Measurements from ENCODE around the gene DRC7.
"Not testable (repeated sequence)": the region's sequence is repeated elsewhere in the genome, so short reads cannot be mapped to it uniquely, and the experiment has no call there.

Gene DRC7

DNA sequence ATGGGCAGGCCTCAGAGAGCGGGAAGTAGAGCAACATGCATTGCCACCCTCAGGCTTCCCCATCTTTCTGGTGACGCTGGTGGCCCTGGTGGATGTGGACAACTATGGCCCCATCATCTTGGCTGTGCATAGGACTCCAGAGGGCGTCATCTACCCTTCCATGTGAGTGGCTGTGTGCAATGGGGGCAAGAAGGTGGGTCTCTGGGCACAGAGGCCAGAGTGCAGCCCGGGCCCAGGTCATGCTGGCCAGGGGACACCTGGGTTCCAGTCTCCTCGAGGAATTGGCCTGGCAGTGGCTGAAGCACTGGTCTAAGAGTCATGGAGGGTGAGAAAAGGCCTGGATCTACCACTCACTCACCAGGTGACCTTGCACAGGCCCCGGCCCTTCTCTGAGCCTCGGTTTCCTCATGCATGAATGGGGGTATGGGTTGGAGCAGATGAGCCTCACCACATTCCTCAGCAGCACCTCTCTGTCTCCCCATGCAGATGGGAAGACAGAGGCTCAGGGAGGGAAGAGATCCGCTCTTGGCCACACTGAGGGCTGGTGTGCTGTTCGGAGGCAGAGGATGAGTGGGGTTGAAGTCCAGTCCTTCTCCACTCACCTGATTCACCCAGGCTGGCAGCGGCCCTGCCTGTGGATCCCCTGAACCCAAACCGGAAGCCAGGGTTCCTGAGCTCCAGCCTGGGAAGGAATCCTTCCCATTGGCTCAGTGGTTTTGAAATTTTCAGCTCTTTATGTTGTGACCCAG, 33.7 kb upstream of the DRC7 start:
- DNase-seq (ENCODE audit: low read depth in 2 of 2): no peak

GRCh38 chr16:57661510-57661909, 33.1 kb upstream of the DRC7 start:
- DNase-seq (ENCODE audit: low read depth in 2 of 2): no peak

DNA sequence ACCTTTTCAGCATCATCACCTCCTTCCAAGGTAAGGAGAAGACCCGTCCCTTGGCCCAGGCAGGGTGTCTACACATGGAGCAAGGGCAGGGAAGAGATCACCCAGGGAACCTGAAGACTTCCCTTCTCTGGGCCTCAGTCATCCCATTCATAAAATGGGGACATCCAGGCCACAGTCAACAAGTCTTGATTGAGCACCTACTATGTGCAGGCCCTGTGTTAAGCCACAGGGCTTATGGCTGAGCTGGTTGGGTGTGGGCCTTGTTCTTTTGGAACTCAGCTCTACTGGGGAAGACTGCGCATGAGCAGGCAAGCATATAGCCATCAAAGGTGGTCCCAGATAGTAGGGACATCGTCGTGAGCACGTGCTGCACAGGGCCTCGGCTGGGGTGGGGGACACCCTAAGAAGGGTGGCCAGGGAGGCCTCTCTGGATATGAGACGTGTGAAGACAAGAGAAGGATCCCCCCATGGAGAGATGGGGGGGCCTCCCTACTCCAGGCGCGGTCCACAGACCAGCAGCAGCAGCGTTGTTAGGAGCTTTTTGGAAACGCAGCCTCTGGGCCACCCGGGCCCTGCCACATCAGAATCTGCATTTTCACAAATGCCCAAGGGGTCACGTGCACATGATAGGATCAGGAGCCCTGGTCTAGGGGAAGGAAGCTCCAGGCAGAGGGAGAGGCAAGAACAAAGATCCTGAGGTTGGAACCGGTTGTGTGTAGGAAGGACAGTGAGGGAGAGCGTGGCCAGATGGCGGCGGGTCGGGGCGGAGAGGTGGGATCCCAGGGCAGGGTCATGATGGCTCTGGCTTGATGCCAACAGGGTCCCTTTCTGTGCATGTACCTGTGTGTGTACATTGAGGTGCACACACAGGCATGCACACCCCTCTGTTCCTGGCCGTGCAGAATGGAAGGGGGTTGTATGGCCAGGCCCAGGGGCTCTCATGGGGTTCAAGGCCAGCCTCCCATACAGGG, 32.4 kb upstream of the DRC7 start:
- DNase-seq (ENCODE audit: low read depth in 2 of 2): no peak

GRCh38 chr16:57663436-57663835, 31.2 kb upstream of the DRC7 start:
- no peak for DNase-seq (ENCODE audit: low read depth in 2 of 2)

DNA sequence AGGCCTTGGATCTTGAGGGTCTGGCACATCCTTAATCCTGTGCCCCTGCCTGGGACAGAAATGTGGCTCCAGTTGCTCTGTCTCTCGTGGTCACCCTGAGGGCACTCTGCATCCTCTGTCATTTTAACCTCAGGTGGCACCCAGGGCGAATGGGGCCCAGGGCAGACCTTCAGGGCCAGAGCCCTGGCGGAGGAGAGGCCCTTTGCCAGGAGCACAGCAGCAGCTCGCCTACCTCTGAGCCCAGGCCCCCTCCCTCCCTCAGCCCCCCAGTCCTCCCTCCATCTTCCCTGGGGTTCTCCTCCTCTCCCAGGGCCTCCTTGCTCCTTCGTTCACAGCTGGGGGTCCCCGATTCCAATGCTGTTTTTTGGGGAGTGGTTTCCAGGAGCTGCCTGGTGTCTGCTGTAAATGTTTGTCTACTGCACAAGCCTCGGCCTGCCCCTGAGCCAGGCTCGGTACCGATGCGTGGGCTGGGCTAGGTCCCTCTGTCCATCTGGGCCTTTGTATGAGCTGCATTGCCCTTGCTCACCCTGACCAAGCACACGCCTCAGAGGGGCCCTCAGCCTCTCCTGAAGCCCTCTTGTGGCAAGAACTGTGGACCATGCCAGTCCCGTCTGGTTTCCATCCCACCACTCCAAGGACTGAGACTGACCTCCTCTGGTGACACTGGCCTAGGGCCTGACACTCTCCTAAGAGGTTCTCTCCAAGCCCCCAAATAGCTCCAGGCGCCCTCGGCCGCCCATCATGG, 30.5 kb upstream of the DRC7 start:
- DNase-seq (ENCODE audit: low read depth in 2 of 2): no peak

DNA sequence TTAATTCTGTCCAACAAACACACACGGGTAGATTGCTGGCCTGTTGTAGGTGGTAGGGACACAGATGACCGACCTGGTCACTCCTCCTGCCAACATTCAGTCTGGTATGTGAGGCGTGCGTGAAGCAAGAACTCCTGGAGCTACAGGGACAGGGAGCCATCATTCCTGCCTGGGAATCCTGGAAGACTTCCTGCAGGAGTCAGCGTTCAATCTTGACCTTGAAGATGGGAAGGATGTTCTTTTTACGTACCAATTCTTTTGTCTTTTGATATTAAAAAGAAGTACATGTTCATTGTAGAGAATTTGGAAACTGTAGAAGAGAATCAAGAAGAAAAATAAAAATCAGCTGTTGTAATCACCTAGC, 30.0 kb upstream of the DRC7 start:
- DNase-seq (ENCODE audit: low read depth in 2 of 2): no peak

GRCh38 chr16:57665541-57665940, 29.1 kb upstream of the DRC7 start:
- DNase-seq (ENCODE audit: low read depth in 2 of 2): no peak

DNA sequence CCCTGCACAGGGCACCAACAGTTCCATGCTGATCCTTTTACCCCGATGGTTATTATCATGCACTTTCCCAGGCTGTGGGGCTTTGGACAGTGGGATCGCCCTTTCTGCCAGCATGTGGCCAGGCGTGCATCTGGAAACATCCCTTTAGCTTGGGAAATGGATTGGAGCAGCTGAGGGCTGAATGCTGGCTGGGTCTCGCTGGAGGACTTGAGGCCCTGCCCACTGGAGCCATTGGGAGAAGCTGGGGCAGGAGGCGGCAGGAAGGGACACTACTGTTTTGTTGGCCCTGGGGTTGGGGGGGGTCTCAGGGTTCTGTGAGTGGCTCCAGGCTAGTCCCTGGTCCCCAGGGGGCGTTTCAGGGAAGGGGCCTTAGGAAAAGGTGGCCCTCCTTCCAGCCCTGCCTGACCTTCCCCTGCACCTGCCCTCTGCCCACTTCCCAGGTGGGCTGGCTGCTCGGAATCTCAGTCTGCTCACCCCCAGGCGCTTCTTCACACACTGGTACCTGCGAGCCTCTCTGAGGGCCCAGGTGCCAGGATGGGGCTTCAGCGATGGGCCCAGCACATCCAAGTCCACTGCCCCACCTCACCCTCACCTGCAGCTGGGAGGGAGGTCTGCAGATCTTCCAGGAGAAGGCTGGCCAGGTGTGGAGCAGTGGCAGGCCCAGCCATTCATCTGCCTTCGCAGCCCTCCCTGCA, 28.1 kb upstream of the DRC7 start:
- no peak for DNase-seq (ENCODE audit: low read depth in 2 of 2)

GRCh38 chr16:57667048-57667525, 27.5 kb upstream of the DRC7 start:
- no peak for DNase-seq (ENCODE audit: low read depth in 2 of 2)

DNA sequence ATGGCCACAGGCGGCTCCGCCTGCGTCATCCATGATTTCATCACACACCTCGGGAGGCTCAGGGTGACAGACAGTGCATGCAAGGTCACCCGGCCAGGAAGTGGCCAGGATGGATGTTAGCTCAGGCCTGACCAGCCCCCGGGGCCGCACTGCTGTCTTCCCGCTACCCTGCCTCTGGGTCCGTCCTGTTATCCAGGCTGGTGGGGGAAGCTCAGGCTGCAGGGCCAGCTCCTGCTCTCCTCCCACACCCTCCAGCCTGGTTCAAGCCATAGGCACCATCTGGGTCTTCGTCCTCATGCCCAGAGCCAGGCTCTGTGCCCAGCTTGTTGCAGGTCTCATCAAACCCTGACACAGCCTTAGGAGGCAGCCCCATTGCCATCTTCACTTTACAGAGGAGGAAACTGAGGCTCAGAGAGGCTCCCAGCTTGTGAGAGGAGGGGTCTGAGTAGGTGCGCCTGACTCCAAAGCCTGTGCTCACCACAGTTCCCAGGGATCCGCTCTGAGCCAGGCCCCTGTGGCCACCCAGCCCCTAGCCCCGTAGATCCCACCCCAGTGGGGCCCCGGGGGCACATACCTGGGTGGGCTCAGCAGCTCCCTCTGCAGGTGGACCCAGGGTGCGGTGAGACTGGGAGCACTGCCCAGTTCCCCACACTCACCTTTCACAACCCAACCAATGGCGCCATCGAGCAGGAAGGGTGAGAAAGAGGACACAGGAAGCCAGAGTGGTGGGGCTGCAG, 26.9 kb upstream of the DRC7 start:
- DNase-seq (ENCODE audit: low read depth in 2 of 2): peak in 1 of 2 donors; percentile 4

DNA sequence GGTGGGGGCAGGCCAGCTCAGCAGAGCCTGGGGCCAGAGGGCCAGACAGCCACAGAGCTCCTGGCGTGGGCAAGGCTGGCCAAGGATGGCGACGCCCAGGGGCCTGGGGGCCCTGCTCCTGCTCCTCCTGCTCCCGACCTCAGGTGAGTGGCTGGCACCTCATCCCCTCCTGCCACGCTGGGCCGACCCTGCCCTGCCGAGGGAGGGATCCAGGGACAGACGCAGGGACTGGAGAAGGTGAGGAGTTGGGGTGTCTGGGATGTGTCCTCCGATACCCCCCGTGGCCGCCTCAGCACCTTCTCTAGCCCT, 26.4 kb upstream of the DRC7 start, which contains the start of gene ADGRG3:
ADGRG3 (plus strand) TSS at position 44 of the 309 bp plus-strand sequence; CDS start at position 86, 42 bp downstream.
- DNase-seq (ENCODE audit: low read depth in 2 of 2): no peak

DNA sequence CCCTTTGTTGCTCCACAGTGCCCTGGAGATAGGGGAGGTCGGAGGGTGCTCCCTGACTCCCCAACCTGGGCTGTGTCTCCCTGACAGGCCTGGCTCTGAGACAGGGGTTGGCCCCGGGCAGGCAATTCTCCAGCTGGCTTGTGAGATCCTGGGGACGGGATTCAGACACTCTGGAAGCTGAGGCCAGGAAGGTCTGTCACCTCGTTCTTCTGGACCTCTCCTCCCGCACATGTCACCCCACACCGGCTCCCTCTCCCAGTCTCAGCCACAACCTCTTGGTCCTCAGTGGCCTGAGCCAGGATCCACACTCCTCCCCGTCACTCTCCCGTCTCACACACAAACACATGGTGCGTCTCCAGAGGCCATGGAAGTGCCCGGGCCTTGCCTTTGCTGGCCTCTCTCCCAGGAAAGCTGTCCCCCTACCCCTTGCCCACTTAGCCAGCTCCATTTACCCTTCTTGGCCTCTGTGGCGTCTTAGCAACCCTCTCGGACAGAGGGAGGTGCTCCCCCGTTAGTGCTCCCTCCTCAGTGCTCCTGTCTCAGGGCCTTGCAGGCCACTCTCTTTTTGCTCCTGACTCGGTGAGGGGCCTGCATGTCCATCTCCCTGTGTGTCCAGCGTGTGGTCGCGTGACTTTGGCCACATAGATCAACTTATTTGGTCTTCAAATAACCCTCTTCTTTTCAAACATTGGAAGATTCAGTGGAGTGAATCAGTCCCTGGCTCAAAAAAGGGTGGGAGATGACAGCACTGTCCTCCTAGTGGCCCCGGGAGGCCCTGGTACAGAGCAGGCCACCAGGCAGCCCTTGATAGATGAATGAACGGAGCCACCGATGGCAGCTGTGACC, 25.8 kb upstream of the DRC7 start:
- DNase-seq (ENCODE audit: low read depth in 2 of 2): no peak

DNA sequence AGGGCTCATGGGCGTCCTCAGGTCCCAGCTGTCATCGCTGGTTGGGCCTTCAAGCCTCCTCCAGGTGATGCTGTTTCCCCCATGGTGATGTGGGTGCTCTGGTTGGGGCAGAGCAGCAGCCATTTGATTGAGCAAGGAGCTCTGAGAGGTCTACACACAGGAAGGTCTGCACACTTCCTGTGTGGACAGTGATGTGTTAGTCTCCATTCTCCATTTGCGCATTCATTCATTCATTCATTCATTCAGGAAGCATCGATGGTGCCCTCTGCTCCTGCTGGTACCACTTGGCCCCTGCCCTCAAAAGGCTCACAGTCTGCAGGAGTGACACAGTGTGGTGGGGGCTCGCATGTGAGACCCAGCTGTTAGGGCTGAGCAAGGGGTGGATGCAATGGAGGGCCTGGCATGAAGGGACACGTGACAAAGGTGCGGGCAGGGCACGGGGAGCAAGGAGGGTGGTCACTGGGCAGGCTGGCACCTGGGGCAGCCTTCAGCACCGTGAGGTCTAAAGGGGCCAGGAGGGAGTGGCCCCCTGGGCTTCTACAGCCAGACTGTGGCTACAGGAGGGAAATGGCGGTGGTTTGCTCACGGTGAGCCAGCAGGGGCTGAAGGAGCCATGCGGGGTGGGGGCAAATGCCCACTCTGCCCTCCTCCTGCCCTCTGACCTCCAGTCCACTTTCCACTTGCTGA, 25.0 kb upstream of the DRC7 start:
- DNase-seq (ENCODE audit: low read depth in 2 of 2): no peak

DNA sequence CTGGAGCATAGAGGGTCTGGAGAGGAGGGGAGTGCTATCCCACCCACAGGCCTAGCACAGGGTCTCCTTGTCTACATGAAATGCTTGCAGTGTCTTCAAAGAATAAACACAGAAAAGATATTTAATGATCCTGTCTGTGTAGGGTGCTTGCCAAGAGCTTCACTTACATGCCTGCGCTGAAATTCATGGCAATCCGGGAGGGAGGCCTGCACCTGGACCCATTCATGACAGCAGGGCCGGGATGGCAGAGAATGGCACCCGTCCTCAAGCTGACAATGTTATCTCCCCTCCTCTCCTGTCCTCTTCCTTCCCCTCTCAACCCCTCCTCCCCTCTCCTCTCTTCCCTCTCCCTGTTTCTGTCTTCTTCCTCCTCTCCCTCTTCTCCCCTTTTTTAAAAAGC, 24.4 kb upstream of the DRC7 start:
- no peak for DNase-seq (ENCODE audit: low read depth in 2 of 2)

DNA sequence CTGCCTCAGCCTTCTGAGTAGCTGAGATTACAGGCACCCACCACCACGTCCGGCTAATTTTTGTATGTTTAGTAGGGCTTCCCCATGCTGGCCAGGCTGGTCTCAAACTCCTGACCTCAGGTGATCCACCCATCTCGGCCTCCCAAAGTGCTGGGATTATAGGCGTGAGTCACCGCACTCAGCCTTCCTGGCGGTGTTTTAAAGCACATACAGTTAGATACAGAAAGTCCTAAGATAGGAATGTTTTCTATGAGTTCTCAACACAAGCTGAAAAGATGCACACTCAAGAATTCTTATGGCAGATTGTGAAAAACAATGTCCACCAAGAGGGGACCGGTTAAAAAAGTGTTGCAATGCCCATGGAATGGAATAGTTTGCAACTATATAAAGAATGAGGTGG, 23.2 kb upstream of the DRC7 start:
- DNase-seq (ENCODE audit: low read depth in 2 of 2): not testable (repeated sequence)

DNA sequence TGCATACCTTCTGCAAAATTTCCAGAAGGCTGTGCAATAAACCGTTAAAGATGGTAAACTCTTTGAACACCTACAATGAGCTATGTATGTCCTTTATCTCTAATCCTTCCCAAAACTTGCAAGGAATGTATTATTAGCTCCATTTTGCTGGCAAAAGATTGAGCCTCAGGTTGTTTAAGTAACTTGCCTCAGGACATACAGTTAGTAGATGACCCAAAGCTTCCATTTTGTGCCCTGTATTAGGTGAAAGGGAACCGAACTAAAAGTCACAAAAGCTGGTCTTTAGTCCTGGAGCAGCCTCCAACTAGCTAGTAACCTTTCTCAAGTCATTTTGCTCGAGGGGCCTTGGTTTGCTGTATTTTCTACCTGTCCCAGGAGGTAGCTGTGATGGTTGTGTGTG, 22.2 kb upstream of the DRC7 start:
- DNase-seq (ENCODE audit: low read depth in 2 of 2): no peak

- no peak for DNase-seq (ENCODE audit: low read depth in 2 of 2)
Measured at GRCh38 chr16:57672824-57673223, 21.8 kb upstream of the DRC7 start.

- DNase-seq (ENCODE audit: low read depth in 2 of 2): no peak
Measured at GRCh38 chr16:57675741-57676551, 18.7 kb upstream of the DRC7 start.
